GM12872 (cell line): ENCODE data around the gene CCSER2.

ENCODE experiments used
- CTCF ChIP-seq: IDR thresholded peaks from 3 replicates; pipeline ENCODE4 v1.5.1; 2011; ENCODE audit warnings: low read depth, mild to moderate bottlenecking, low read length, moderate library complexity; ENCODE audit not compliant: insufficient read depth

The CCSER2 gene

GRCh38 chr10:84416245-84416555 is 87.8 kb downstream of the CCSER2 start:
- TF ChIP-seq CTCF = no peak

DNA sequence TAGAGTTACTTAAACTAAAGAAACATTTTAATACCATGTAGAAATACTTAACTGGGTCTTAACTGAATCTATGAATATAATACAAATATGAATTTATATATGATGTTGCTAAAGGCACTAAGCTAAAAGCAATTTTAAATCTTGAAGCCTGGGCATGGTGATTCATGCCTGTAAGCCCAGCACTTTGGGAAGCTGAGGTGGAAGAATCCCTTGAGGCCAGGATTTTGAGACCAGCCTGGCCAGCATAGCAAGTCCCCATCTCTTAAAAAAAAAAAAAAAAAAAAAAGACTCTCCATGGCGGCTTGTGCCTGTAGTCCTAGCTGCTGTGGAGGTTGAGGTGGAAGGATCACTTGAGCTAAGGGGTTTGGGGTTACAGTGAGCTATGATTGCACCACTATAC is 95.3 kb downstream of the CCSER2 start:
- no peak for TF ChIP-seq CTCF

DNA sequence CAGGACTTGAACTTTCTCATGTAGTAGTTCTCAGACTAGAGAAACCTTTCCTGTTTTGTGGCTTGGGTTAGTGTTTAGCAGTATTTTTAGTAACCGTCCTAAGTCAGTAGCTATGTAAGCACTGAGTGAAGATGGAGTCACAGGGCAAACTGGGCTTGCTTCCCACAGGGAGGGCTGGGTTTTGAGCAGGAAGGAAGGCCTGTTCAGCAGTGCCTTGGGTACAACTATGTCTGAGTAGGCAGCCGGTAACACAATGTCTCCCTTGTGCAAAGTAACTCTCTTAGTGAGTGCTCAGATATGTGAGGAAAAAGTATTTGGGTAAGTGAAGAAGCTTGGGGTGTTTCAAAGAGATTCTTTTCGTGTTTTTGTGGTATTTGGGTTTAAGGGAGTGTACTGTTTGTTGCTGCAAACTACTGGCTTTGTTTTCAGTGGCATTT is 96.4 kb downstream of the CCSER2 start:
- TF ChIP-seq CTCF = no peak

DNA sequence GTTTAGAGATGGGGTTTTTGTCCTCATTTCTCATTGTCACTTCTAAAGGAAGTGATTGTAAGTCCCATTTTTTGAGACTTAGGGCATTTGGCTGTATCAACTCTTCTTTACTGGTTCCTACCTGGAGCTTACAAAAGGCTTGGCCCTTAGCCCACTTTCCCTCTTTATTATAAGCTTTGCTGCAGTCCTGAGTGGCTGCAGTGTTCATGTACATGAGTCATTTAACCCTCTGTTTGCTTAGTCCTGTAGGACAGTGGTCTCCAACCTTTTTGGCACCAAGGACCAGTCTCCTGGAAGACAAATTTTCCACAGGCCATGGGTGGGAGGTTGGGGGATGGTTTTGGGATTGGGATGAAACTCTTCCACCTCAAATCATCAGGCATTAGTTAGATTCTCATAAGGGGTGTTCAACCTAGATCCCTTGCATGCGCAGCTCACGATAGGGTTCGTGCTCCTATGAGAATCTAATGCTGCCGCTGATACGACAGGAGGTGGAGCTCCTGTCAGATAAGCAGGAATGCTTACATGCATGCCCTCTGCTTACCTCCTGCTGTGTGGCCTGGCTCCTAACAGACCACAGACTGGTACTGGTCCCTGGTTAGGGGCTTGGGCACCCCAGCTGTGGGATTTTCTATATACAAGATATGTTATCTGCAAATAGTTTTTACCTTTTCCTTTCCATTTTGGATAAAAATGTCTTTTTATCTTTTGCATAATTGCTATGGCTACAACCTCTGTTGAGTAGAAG is 99.7 kb downstream of the CCSER2 start:
- TF ChIP-seq CTCF = no peak

- TF ChIP-seq CTCF = no peak
These were observed 100.3 kb downstream of the CCSER2 start for GRCh38 chr10:84428711-84429110.

- TF ChIP-seq CTCF = peak; percentile 92
These were observed 101.6 kb downstream of the CCSER2 start for GRCh38 chr10:84429926-84430520.

- TF ChIP-seq CTCF = no peak
These were observed 104.5 kb downstream of the CCSER2 start for GRCh38 chr10:84432891-84433290.
